ENCODE results near the gene PPIF.

Gene PPIF

DNA sequence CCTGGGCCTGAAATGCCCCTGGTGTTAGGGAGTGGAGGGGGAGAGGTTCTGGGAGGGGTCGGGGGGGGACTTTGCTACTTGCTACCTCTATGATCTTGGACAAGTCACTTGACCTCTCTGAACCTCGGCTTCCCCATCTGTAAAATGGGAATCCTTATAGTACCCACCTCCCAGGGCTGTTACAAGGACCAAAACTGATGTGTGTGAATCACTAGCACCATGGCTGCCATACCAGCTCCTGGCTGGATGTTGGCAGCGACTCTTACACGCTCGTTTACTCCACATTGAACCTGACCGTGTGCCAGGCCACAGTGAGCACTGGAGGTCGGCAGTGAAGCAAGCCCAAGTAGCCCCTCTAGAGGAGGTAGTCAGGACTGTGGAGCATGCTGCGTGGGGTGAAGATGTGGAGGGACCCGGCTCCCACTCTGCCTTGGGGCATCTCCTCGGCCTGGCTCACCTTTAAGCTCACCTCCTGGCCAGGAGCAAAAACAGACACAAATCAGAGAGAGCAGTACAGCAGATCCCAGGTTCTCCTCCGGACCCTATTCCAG is 28.9 kb downstream of the PPIF start:
- no peak for DNase-seq

DNA sequence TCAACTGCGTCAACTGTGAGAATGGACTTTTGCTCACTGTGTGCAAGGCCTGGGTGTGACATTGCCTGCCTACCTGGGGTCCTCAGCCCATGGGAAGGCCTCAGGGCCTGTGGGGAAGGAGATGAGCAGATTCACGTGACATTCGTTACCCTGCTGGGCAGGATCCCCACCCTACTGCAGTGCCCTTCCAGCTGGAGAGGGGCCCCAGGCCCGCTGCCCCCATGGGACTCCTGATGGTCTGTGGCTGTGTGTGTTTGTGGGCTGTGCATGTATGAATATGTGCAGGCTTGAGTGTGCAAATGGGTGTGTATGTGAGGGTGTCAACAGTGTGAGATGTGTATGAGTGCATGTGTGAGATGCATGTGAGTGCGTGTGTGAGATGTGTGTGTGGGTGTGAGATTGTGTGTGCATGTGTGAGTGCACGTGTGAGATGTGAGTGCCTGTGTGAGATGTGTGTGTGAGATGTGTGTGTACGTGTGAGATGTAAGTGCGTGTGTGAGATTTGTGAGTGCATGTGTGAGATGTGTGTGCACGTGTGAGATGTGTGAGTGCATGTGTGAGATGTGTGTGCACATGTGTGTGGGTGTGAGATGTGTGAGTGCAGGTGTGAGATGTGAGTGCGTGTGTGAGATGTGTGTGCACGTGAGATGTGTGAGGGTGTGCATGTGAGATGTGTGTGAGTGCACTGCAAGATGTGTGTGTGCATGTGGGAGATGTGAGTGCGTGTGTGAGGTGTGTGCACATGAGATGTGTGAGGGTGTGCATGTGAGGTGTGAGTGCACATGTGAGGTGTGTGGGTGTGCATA is 29.7 kb downstream of the PPIF start:
- DNase-seq: no peak

DNA sequence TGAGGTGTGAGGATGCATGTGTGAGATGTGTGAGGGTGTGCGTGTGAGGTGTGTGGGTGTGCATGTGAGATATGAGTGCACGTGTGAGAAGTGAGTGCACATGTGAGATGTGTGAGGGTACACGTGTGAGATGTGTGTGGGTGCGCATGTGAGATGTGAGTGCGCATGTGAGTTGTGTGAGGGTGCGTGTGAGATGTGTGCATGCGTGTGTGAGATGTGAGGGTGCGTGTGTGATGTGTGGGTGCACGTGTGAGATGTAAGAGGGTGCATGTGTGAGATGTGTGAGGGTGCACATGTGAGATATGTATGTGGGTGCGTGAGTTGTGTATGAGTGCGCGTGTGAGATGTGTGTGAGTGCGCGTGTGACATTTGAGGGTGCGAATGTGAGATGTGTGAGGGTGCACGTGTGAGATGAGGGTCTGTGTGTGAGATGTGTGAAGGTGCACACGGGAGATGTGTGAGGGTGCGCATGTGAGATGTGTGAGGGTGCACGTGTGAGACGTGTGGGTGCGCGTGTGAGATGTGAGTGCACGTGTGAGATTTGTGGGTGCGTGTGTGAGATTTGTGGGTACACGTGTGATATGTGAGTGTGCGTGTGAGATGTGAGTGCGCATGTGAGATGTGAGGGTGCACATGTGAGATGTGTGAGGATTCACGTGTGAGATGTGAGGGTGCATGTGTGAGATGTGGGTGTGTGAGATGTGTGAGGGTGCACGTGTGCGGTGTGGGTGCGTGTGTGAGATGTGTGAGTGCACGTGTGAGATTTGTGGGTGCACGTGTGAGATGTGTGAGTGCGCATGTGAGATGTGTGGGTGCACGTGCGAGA is 30.5 kb downstream of the PPIF start:
- no peak for DNase-seq

DNA sequence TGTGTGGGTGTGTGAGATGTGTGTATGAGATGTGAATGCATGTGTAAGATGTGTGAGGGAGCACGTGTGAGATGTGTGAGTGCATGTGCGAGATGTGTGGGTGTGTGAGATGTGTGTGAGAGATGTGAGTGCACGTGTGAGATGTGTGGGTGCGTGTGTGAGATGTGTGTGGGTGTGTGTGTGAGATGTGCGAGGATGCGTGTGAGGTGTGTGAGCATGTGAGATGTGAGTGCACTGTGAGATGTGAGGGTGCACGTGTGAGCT is 31.0 kb downstream of the PPIF start:
- no peak for DNase-seq

DNA sequence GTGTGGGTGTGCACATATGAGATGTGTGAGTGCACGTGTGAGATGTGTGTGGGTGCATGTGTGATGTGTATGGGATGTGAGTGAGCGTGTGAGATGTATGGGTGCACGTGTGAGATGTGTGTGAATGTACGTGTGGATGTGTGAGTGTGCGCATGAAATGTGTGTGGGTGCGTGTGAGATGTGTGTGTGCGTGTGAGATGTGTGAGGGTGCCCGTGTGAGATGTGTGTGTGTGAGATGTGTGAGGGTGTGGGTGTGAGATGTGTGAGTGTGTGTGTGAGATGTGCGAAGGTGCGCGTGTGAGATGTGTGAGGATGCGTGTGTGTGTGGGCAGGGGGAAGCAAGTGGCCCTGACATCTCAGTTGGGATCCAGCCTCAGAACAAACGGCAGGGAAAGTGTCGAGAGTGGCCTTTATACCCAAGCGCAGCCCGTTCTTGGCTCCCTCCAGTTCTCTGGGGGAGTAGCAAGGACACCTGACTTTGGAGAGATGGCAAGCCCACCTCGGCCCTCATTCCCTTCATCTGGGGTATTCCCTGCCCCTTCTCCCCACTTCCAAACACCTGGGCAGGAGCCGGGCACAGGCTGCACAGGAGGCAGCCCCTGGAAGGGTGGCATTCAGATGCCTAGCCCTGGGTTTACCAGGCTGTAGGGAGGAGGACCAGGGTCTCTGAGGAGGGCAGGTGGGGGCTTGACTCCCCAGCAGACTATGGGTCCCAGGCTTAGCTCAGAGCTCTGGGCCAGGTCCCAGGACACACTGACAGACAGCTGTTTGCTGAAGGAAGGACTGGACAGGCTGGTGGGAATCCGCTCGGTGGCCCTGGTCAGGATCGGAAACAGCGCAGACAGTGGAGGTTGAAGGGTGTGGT is 31.6 kb downstream of the PPIF start:
- no peak for DNase-seq

DNA sequence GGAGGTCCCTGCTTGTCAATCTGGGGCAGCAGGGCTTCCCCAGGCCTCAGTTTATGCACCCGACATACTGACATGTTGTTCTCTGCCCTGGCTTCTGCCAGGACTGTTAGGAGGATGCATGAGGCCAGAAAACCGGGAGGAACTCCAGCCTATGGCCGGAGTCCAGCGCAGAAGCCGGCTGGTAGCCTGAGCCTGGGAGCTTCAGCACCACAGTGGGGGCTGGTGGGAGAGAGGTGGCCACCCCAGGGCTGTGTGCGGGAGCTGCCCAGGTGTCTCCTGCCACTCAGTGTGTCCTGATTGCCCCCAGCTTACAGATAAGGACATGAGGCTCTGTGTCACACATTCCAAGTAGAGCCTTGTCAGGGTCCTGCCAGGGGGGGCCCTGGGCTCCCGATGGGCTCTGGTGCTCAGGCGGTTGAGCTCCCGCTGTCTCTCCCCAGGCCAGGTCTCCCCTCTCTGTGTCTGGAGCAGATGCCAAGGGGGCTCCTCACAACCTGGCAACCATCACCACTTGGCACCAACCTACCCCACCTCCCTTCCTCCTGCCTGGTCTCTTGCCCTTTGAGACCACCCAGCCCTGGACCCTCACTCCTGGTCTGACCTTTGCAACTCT is 32.3 kb downstream of the PPIF start:
- DNase-seq: no peak

DNA sequence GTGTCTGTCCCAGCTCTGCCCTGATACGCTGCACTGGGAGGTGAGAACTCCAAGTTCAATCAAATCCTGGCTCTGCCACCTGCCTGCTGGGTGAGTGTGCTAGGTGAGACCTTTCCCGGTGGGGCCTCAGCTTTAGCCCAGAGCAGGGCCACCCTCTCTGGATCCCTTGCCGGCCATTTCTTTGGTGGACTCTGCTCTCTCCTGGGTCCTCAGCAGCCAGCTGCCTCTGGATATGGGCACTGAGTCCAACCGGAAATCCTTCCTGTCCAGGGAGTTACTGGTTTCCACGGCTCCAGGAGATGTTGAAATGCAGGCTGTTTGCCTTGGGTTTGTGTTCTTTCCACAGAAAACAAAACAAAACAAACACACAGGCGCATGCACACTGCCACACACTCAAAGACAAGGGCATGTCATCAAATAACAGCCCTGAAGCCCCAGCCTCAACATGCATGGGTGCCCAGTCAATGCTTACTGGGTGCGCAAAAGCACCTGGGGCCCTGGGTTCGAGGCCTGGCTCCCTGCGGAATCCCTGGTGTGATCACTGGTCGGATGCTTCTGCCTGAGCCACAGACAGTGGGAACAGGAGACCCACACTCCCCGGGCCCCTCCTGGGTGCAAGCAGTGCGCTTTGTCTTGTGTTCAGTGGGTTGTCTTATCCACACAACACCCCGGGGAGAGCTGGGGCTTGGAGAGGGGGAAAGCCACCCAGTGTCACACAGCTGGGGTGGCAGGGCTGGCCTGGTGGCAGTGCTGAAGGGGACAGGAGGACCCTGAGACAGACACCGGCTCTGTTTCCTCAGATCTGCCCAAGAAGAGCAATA is 33.1 kb downstream of the PPIF start:
- DNase-seq: no peak

DNA sequence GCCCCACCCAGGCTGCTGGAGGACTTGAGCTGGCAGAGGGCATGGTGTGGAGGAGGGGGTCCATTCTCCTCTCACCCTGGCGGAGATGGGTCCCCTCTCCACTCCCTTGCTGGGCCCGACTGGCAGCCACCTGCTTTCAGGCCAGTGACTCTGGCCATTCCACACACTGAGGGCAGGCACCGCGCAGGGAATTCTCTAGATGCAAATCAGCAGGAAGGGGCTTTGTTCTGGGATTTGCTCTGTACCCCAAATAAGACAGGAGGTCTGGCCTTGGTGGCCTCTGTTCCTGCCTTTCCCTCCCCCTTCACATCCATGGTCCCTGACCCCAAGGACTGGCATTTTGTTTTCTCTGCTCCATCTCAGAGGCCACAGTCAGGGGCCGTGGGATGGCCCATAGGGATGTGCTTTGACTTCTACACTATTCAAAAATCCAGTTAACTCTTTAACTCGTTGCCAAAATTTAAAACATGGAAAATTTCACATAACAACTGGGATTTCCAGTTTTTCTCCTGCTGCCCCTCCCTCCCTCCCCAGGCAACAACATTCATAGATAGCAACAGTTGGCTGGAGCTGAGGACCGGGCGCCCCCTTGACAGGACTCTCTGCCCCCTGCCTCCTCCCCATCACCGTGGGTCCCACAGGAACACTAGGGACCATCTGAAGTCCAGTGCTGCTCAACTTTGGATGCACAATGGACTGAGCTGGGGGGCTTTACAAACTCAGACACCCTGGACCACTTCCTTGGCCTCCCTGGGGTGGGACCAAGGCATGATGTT is 33.9 kb downstream of the PPIF start:
- DNase-seq: no peak

DNA sequence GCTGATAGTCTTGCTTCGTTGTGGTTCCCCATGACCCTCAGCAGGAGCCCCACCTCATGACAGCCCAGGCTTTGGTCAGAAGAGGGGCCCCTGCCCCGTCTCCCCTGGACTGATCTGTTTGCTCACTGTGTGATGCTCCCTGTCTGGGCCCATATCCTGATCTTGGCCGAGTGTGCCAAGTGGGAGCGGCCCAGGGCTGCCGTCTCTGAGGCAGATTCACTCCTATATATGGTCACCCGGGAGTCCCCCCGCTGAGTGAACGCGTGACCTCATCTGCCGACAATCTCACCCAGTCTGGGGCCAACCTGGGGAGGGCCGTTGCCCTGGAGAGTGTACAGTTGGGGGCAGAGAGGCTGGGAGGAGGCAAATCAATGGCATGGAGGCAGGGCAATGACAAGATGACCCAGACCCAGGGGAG is 34.5 kb downstream of the PPIF start:
- DNase-seq: no peak

DNA sequence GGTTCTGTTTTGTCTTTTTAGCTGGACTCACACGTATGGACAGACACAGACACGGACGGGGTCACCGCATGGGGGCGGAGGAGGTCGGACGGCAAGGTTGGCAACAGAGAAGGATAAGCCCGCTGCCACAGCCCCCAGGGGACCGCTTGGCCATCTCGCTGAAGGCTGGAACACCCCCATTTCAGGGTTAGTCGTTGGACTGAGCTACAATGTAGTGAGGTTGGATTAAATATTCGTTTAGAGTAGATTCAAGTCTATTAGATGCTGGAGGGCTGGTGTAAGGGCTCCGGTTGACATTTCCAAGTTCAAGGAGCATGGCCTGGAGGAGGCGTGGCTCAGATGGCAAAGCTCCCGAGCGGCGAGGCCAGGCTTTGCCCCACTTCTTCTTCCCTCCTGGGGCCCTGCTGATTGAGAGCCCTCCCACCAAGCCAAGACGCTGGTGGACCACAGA is 35.2 kb downstream of the PPIF start:
- no peak for DNase-seq

DNA sequence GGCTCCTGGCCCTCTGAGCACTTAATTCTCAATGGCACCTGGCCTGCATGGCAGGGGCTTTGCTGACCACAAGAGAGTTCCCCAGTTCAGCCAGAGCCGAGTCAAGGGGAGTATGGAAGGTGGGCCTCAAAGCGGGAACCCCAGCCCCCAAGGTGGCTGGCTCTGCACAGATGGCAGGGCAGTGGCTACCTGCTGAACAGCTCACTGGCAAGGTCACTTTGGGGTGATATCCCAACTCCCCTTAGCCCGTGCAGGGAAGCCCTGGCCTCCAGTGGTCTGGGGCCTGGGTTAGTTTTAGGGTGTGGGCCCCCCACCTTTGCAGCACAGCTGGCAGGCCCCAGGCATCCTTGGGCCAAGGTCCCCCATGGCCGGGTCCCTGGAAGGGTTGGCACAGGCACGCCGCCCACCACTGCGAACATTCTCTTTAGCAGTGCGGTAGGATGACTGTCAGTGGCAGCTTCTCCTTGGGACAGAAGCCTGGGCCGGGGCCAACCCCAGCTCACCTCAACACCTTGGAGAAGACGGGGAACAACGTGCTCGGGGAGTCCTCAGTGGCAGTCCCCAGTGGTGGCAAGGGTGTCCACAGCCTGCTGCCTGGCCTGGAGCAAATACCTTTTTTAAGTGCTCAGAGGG is 36.8 kb downstream of the PPIF start:
- no peak for DNase-seq

DNA sequence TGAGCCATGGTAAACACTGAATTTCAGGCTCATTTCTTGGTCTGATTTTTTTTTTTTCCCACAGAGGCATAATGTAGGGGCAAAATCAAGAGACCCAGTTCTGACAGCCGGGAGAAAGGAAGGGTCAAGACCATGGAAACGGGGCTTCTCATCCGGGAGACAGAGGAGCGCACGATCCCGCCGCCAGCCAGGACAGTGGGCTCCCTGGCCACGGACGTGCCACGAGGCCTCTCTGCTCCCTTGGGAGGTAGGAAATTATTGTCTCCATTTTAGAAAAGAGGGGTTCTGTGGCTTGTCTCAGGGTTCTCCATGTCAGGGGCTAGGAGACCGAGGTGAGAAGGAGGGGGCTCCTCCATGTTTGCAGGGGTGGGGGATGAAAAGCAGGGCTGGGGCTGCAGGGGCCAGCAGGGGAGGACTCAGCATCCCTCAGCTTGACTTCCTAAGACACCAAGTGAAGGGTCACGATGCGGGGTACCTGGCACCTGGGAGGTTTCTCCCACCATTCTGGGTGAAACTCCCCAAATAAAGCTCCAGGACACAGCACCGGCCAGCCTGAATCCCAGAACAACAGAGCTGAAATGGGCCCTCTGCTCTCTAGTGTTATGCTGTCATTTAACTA is 37.6 kb downstream of the PPIF start:
- no peak for DNase-seq

DNA sequence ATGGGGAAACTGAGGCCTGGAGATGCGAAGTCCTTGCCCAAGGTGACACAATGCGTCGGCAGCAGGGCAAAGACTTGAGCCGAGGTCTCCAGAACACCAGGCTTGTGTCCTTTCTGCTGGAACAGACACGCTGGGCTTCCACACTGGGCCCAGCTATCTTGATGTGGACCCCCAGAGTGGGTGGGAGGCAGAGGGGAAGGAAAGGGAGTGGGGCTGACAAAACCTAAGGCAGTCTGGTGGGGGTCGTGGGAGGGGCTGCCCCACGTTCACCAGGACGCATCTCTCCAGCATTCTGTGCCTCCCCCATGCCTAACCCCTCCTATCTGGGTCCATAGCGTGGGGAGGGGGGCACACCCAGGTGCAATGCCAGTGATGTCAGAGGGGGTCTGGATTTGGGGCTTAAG is 38.1 kb downstream of the PPIF start:
- no peak for DNase-seq

DNA sequence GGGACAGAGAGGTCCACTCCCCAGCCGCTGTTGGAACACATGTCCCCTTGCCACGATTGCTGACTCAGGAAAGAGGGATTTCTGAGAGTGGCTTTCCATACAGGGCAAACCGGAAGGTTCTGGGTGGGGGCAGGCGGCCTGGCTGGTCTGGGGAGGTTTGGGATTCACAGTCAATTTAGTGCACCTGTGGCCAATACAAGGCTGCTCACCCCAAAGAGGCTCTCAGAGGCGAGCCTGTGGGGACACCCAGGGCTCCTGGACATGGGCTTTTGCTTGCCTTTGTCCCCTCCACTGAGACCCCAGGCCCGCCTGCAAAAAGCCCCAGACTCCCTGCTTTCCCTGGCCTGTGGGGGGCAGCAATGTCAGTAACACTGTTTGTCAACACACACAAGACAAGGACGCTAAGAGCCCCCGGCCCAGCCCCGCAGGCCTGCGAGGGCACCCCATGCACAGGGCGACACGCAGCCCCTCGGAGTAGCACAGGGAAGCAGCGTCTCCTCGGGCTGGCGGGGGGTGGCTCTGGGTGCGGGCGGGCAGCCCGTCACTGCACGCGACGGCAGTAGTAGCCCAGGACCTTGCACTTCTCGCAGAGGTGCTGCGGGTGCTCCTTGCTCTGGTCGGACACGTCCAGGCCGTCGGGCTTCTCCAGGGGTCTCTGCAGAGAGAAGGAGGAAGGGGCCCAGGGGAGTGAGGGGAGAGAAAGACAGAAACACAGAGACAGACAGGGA is 38.7 kb downstream of the PPIF start:
- no peak for DNase-seq

DNA sequence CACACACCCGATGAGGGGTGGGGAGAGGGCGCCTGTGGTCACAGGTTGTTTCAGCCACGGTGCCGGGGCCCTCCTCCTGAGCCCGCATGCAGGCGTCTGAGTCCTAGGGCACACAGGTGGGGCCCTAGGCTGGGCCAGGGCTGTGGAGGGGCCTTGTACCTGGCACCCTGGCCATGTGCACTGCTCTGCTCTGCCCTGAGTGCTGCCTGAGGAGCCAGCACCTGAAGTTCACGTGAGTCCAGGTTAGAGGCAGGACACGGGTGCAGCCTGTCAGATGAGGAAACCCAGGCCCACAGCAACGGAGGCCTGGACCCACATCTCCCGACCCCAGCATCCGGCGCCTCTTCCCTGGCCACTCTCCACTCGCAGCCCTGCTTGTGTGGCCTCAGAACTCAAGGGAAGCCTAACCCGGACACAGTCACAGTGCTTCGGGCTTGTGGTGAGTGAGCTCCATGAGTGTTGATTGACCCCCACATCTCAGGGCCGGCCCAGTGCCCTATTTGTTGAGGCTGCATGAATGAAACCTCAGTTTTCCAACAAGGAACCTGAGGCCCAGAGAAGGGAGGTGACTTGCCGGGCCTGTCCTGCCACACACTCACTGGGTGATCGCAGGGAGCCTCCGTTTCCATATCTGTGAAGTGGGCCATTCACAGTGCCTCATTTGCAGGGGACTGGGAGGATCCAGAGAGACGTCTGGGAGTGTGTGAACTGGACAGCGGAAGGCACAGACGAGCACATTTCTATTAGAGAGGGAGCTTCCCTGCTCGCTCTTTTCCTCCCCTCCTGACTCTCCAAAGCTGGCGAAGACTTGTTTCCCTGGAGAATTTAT is 39.6 kb downstream of the PPIF start:
- no peak for DNase-seq

DNA sequence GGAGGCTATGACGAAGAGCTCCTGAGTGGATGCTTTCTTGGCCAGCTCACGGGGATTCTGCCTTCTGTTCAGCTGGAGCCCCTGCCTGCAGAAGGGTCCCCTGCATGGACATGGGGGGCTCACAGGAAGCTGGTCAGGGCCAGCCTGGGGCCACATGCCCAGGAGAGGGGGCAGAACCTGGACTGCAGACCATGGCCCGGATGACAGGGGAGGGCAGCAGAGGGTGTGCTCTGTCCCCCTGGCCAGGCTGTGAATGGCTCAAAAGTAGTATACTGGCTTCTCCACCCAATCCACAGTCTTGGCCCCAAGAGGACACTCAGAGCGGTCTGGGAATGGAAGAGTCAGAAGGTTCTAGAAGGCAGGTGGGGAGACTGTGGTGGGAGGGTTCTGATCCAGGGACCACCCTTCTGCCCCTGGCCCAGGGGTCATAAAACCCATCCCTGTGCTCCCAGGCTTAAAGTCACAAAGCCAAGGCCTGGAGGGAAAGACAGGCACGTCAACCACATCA is 40.3 kb downstream of the PPIF start:
- no peak for DNase-seq

DNA sequence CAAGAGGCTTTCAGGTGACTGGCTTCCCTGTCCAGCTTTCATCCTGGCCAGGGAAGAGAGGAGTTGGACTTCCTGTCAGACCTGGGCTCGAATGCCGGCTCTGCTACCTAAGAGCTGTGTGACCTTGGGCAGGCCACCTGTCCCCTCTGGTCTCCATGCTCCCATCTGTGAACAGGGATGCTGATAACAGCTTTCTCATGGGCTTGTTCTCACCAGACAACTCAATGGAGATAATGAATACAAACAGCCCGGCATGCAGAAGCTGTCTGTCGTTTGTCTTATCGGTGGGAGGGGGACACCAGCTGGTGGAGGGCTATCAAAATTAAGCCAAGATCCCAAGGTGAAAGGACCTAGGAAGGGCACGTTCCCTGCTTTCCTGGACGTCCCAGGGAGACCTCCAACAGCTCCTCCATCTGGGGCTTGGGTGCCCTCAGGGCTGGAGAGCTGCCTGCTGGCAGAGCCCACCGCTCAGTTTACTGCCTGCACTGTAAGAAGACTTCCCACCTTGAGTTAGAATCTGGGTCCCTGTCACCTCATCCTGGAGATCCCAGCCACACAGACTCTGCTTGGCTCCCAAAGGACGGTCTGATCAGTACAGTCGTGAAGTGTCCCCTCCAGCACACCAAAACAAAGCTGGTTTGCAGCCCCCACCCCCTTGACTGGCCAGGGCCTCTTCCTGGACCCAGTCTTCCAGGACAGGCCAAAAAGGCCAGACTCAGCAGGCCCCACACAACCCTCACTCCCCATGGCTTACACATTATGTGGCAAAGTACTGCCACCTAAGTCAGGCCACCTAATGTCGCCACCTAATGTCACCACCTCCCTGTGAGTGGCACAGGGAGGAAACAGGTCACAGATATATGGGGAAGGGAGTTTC is 40.9 kb downstream of the PPIF start:
- no peak for DNase-seq

All from T-helper 9 cell (primary cell).